ENCODE measurements around the gene CACNG3. TPM values are rescaled to one million over a fixed set of nuclear protein-coding genes. Genes with fewer than 3 reads are reported as not detected.

CACNG3 gene
- total RNA-seq, 1 experiment from 2014 or later: not detected

DNA sequence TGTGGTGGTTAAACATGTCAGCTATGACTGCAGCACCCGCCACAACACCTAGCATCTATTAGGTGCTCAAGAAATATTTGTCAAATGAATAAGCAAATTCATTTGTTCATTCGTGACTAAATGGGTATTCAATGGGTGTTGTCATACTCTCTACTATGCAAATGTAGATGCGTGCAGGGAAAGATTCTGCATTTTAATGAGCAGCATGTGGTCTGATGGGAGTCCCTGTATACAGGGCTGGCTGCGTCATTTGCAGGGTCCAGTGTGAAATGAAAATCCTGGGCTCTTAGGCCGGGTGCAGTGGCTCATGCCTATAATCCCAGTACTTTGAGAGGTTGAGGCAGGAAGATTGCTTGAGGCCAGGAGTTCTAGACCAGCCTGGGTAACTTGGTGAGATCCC is 97.5 kb downstream of the CACNG3 start:
- H3K36me3 ChIP-seq: no peaks in the 10 kb centered on the region
- H3K27ac ChIP-seq: no peak overlapping the region
- no peaks in the 10 kb centered on the region for H3K27me3 ChIP-seq (replicated peaks)
- no peak for DNase-seq (ENCODE audit: low read depth in 1 of 2, low spot score in 2 of 2)
- H3K9me3 ChIP-seq (replicated peaks): no peaks in the 10 kb centered on the region
- no peaks in the 10 kb centered on the region for H3K4me1 ChIP-seq (replicated peaks)
- no peak overlapping the region for H3K4me3 ChIP-seq

DNA sequence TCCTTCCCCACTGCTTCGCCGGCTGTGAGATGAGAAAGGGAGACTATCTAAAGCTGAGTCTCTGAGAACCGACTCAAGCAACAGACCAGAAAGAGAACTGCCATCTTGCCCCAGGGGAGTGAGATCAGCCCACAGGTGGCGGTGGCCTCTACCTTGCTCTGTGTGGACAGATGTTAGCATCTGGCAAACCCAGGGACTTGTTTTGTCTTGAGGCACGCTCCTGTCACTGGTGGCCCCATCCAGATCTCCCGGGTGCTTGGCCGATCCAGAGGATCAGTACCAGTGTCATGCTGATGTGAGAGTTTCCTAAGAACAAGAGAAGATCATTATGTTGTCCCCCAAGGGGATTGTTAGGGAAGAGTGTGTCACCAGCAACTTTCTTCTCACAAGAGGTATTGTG is 101.4 kb downstream of the CACNG3 start:
- DNase-seq (ENCODE audit: low read depth in 1 of 2, low spot score in 2 of 2): no peak

DNA sequence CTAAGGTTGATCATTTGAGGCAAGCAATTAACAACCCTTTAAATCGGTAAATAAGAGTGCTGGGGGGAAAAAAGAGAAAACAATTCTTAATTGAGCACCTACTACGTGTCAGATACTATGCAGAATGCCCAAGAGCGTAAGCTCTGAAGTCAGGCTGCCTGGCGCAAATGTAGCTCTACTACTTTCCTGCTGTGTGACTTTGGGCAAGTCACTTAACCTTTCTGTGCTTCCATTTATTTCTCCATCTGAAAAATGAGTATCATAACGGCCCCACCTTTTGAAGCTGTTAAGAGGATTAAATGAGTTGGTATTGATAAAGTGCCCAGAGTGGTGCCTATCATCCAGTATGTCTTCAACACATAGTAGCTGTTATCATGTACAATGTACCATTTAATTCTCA is 102.0 kb downstream of the CACNG3 start:
- Histone ChIP-seq H3K27me3 (replicated peaks) (no peaks in the 10 kb centered on the region), H3K27ac (no peak overlapping the region), H3K4me1 (replicated peaks) (no peaks in the 10 kb centered on the region), H3K36me3 (no peaks in the 10 kb centered on the region), H3K9me3 (replicated peaks) (no peaks in the 10 kb centered on the region), H3K4me3 (no peak overlapping the region)
- no peak for DNase-seq (ENCODE audit: low read depth in 1 of 2, low spot score in 2 of 2)

More for the DNA sequence above, 101.4 kb downstream of the CACNG3 start:
- H3K4me1 ChIP-seq (replicated peaks): no peaks in the 10 kb centered on the region
- H3K4me3 ChIP-seq: no peak overlapping the region
- no peak overlapping the region for H3K27ac ChIP-seq
- H3K9me3 ChIP-seq (replicated peaks): no peaks in the 10 kb centered on the region
- H3K36me3 ChIP-seq: no peaks in the 10 kb centered on the region
- H3K27me3 ChIP-seq (replicated peaks): no peaks in the 10 kb centered on the region

DNA sequence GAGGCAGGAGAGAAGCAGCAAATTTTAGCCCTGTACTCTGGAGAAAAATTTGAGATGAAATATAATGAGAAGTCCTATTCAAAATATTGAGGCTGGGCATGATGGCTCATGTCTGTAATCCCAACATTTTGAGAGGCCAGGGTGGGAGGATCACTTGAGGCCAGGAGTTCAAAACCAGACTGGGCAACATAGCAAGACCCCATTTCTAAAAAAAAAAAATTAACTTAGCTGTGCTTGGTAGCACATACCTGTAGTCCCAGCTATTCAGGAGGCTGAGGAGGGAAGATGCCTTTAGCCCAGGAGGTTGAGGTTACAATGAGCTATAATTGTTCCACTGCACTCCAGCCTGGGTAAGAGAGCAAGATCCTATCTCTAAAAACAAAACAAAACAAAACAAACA is 103.4 kb downstream of the CACNG3 start:
- no peaks in the 10 kb centered on the region for H3K36me3 ChIP-seq
- DNase-seq (ENCODE audit: low read depth in 1 of 2, low spot score in 2 of 2): no peak

DNA sequence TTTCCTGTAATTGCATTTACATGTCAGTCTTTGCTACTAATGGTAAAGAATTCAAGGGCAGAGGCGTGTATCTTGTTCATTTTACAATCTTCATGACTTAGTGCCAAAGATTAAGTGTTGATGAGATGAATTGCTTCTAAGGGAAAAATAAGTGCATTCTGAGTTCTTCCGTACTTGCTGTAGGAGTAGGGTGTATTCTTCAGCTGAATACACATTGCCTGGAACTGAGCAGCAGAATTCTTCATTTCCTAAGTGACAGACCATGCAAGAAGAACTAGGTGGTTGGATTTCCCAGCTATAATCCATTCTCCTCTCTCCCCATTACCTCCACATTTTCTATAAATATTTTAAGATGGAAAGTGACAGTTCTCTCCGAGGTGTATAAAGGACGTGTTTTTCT is 104.8 kb downstream of the CACNG3 start:
- Histone ChIP-seq H3K36me3 (no peaks in the 10 kb centered on the region), H3K4me3 (no peak overlapping the region), H3K27me3 (replicated peaks) (0 out of 2 replicates have a peak, but pooled peaks cover 5% of the 10 kb centered on the region), H3K9me3 (replicated peaks) (no peaks in the 10 kb centered on the region), H3K27ac (no peak overlapping the region), H3K4me1 (replicated peaks) (no peaks in the 10 kb centered on the region)
- no peak for DNase-seq (ENCODE audit: low read depth in 1 of 2, low spot score in 2 of 2)

More for the DNA sequence above, 103.4 kb downstream of the CACNG3 start:
- Histone ChIP-seq H3K9me3 (replicated peaks) (no peaks in the 10 kb centered on the region), H3K4me3 (no peak overlapping the region), H3K4me1 (replicated peaks) (no peaks in the 10 kb centered on the region), H3K27me3 (replicated peaks) (no peaks in the 10 kb centered on the region), H3K27ac (no peak overlapping the region)

DNA sequence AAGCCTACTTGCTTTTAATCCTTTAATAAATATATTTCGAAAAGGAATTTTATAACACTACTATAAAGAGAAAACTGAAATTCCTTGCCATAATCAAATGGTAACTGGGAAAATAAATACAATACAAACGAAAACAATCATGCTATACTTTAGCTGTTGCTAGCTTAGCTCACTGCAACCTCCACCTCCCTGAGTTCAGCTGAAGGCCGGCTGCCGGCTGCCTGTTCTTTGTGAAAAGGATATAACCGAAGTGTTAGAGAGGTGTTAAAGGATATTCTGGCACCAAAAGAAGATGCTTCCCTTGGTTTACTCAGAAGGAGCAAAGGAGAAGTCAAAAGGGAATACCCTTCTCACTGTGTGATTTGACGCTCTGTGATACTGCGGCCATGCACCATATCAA is 108.5 kb downstream of the CACNG3 start:
- DNase-seq (ENCODE audit: low read depth in 1 of 2, low spot score in 2 of 2): no peak
- Histone ChIP-seq H3K9me3 (replicated peaks) (no peaks in the 10 kb centered on the region), H3K4me1 (replicated peaks) (no peaks in the 10 kb centered on the region), H3K36me3 (no peaks in the 10 kb centered on the region), H3K27me3 (replicated peaks) (0 out of 2 replicates have a peak, but pooled peaks cover 5% of the 10 kb centered on the region), H3K27ac (no peak overlapping the region), H3K4me3 (no peak overlapping the region)

DNA sequence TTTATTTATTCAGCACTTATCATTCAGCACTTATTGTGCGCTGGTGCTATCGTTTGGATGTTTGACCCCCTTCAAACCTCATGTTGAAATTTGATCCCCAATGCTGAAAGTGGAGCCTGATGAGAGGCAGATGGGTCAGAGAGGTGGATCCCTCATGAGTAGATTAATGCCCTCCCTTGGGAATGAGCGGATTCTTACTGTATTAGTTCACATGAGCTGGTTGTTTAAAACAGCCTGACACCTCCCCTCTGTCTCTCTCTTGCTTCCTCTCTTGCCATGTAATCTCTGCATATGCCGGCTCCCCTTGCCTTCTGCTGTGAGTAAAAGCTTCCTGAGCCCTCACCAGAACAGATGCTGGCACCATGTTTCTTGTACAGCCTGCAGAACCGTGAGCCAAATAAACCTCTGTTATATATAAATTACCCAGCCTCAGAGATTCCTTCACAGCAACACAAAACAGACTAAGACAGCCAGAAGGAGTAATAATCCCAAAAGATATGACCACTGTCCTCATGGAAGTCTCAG is 111.1 kb downstream of the CACNG3 start:
- H3K36me3 ChIP-seq: no peaks in the 10 kb centered on the region
- H3K9me3 ChIP-seq (replicated peaks): no peaks in the 10 kb centered on the region
- DNase-seq (ENCODE audit: low read depth in 1 of 2, low spot score in 2 of 2): no peak
- H3K27me3 ChIP-seq (replicated peaks): 0 out of 2 replicates have a peak, but pooled peaks cover 5% of the 10 kb centered on the region
- H3K4me1 ChIP-seq (replicated peaks): no peaks in the 10 kb centered on the region
- H3K4me3 ChIP-seq: no peak overlapping the region
- H3K27ac ChIP-seq: no peak overlapping the region

DNA sequence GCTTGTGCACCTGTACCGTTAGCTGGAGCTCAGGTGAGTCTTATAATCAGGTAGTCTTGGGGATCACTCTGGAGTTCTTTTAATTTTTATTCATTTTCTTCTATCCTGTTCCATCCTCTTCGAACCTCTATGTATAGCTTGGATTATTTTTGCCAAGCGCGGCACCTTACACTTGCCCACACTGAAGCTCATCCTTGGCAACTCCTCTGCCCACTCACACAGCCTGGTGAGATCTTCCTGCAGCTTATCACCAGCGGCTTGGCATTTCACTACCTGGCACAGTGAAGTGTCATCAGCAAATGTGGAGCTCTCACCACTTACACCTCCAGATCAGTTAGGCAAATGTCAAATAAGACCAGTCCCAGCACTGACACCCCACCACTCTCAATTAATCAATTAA is 116.7 kb downstream of the CACNG3 start:
- no peak overlapping the region for H3K4me3 ChIP-seq
- no peaks in the 10 kb centered on the region for H3K4me1 ChIP-seq (replicated peaks)
- no peaks in the 10 kb centered on the region for H3K9me3 ChIP-seq (replicated peaks)
- H3K36me3 ChIP-seq: no peaks in the 10 kb centered on the region
- no peak for DNase-seq (ENCODE audit: low read depth in 1 of 2, low spot score in 2 of 2)
- H3K27me3 ChIP-seq (replicated peaks): no peaks in the 10 kb centered on the region
- H3K27ac ChIP-seq: no peak overlapping the region

DNA sequence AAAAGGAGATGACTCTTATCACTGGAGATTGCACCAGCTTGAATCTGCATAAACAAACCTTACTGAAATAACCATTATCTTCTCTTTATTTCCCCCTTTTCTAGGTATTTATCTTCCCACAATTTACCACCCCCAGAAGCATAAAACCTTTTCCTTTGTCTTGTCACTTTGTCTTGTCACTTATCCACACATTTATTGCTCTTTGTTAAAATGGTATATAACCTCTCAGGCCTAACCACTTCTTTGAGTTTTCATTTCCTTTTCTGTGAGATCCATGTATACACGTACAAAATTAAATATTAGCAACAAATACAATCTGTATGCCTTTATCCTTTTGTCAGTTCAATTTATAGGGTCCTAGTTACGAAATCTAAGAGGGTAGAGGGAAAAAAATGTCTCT is 122.9 kb downstream of the CACNG3 start:
- no peak overlapping the region for H3K27ac ChIP-seq
- no peak overlapping the region for H3K4me3 ChIP-seq
- DNase-seq (ENCODE audit: low read depth in 1 of 2, low spot score in 2 of 2): no peak
- no peaks in the 10 kb centered on the region; the same call in 1 of the 2 replicates for H3K27me3 ChIP-seq (replicated peaks)
- no peaks in the 10 kb centered on the region for H3K36me3 ChIP-seq
- H3K9me3 ChIP-seq (replicated peaks): no peaks in the 10 kb centered on the region
- H3K4me1 ChIP-seq (replicated peaks): no peaks in the 10 kb centered on the region

DNA sequence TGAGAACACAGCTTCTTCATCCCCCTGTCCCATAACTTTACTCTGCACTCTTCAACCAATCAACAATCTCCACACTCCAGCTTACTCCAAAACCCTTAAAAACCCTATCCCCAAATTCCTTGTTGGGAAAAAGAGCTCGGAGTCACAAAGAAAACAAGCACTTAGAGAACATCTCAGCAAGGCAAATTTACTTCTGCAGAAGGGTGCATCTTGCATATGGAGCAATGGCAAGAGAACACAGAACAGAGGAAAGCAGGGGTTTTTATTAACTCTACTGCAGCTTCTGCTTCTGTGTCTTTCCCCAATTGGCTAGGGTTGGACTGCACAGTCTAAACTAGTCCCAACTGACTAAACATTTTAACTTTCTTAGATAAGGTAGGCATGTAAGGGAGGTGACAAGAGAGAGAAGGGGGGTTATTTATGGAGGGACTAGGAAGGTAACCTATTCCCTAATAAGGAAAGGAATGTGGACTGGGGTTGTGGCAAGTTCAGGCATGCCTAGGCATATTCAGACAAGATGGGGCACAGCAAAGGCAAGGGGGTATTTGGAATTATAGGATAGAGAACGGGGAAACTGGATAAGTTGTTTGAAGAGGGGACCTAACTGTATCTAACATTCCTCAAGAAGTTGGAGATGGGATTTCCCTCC is 125.5 kb downstream of the CACNG3 start:
- Histone ChIP-seq H3K9me3 (replicated peaks) (no peaks in the 10 kb centered on the region), H3K36me3 (no peaks in the 10 kb centered on the region), H3K4me1 (replicated peaks) (no peaks in the 10 kb centered on the region), H3K27me3 (replicated peaks) (no peaks in the 10 kb centered on the region; the same call in 1 of the 2 replicates), H3K27ac (no peak overlapping the region), H3K4me3 (no peak overlapping the region)
- no peak for DNase-seq (ENCODE audit: low read depth in 1 of 2, low spot score in 2 of 2)

DNA sequence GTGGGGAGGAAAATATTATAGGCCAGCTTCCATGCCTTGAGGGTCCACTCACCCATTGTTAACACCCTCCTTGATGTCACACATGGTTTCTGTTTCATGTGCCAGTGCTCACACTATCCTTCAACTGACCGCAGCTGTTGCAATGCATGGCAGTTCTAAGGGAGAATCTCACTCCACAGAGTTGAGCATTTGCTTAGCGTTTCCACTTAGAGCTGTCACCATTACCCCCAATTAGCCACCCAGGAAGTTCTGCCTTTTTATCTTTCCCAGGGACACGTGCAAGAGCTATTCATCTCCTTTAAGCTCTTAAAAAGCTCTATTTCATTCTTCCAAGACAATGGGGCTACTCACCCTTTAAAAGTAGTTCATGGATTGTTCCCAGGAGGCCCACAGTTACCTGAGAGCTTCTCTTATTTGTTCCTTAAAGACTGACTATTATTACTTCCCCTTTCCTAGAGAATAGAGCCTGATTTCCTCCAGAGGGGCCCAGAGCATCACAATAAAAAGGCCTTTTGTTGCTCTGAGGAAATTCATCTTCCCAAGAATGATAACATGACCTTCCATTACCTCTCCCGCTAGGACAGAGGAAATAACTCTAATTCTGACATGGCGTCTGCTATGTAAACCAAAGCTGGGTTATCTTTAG is 126.8 kb downstream of the CACNG3 start:
- Histone ChIP-seq H3K27me3 (replicated peaks) (no peaks in the 10 kb centered on the region; the same call in 1 of the 2 replicates), H3K36me3 (no peaks in the 10 kb centered on the region), H3K4me1 (replicated peaks) (no peaks in the 10 kb centered on the region), H3K9me3 (replicated peaks) (no peaks in the 10 kb centered on the region), H3K4me3 (no peak overlapping the region), H3K27ac (no peak overlapping the region)
- no peak for DNase-seq (ENCODE audit: low read depth in 1 of 2, low spot score in 2 of 2)

DNA sequence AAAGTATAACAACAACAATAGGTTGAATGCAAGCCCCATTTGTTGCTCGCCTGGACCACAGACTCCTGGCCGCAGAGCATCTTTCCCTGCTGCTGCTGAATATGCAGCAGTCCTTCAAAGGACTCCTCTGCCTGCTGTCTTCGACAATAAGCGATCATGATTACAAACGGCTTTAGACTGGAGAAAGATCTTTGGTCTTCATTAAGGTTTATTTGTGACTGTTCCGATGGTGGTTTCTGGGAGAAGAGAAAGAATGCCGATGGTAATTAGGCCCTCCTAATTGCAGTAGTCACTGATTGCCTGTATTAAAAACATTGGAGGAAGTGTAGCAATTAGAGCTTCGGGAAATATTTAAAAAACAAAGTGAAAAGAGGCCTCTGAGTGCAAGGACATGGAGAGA is 138.2 kb downstream of the CACNG3 start:
- DNase-seq (ENCODE audit: low read depth in 1 of 2, low spot score in 2 of 2): no peak
- no peaks in the 10 kb centered on the region for H3K36me3 ChIP-seq
- no peak overlapping the region for H3K27ac ChIP-seq
- H3K4me3 ChIP-seq: no peak overlapping the region
- H3K27me3 ChIP-seq (replicated peaks): peaks cover 5% of the 10 kb centered on the region
- no peaks in the 10 kb centered on the region for H3K9me3 ChIP-seq (replicated peaks)
- H3K4me1 ChIP-seq (replicated peaks): no peaks in the 10 kb centered on the region

DNA sequence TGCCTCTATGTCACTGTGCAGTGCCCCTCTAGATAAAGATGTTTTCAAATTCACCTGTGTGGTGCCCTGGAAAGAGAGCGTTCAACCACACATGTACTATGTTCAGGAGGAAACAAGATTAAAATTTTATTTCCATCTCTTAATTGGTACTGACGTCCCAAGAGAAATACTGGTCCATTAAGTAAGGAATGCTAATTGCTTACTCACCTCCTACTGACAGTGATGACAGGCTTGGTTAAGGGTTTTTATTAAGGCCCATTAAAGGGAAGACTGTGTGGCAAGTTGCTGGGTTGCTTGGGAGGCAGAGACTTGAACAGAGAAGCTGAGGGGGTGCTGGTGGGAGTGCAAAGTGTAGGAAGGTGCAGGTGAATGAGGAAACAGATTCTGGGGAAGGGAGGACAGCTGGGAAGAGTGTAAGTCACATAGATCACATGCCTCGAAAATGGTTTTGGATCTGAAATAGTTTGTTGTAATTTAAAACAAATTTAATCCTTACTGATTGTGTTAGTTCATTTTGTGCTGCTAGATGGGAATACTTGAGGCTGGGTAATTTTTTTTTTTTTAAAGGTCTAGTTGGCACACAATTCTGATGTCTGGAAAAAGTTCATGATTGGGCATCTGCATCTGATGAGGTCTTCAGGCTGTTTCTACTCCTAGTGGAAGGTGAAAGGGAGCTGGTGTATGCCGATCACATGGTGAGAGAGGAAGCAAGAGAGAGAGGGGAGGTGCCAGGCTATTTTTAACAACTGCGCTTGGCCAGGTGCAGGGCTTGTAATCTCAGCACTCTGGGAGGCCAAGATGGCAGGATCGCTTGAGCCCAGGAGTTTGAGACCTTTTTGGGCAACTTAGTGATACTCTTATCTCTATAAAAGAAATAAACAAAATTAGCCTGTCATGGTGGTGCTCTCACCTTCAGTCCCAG is 140.5 kb downstream of the CACNG3 start:
- no peak for DNase-seq (ENCODE audit: low read depth in 1 of 2, low spot score in 2 of 2)
- Histone ChIP-seq H3K27me3 (replicated peaks) (peaks cover 5% of the 10 kb centered on the region), H3K9me3 (replicated peaks) (no peaks in the 10 kb centered on the region), H3K4me1 (replicated peaks) (no peaks in the 10 kb centered on the region), H3K27ac (no peak overlapping the region), H3K36me3 (no peaks in the 10 kb centered on the region), H3K4me3 (no peak overlapping the region)

DNA sequence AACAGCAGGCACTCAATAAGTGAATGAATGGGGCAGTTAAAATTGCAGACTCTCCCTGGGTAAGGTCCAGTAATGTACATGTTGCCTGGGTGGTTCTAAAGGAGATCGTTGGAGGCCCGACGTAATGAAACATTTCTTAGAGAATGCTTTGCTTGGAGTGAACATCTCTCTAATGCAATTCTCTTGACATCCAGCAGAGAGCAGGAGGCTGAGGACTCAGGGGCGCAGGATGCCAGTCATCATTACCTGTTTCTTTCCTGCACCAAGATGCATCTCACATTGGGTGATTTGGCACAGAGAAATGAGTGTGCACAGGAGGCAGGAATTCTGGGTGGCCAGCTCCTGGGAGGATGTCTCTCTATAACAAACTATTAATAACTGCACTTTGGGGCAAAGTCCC is 152.9 kb downstream of the CACNG3 start:
- Histone ChIP-seq H3K4me3 (no peak overlapping the region), H3K27ac (no peak overlapping the region), H3K27me3 (replicated peaks) (no peaks in the 10 kb centered on the region), H3K36me3 (no peaks in the 10 kb centered on the region), H3K4me1 (replicated peaks) (no peaks in the 10 kb centered on the region), H3K9me3 (replicated peaks) (no peaks in the 10 kb centered on the region)
- DNase-seq (ENCODE audit: low read depth in 1 of 2, low spot score in 2 of 2): no peak
